GM21360 (cell line): ENCODE measurements around the gene FABP2.
"Not testable (repeated sequence)": the region's sequence is repeated elsewhere in the genome, so short reads cannot be mapped to it uniquely, and the experiment has no call there.

Experiments used
- ATAC-seq: cut with Tn5 transposase; IDR thresholded peaks from one replicate; pipeline ENCODE4 v1.9.1; 2021; ENCODE audit warnings: mild to moderate bottlenecking, moderate library complexity; ENCODE audit not compliant: unreplicated experiment

FABP2 gene

GRCh38 chr4:119313237-119313636 lies 8.7 kb downstream of the FABP2 start:
- ATAC-seq = no peak

- no peak for ATAC-seq
Observed at GRCh38 chr4:119310826-119311225, 11.1 kb downstream of the FABP2 start.

- ATAC-seq = no peak
Observed at GRCh38 chr4:119307606-119308005, 14.3 kb downstream of the FABP2 start.

- ATAC-seq = no peak
Observed at GRCh38 chr4:119304431-119304830, 17.5 kb downstream of the FABP2 start.

- no peak for ATAC-seq
Observed at GRCh38 chr4:119303587-119304305, 18.2 kb downstream of the FABP2 start.

- no peak for ATAC-seq
Observed at GRCh38 chr4:119302073-119302832, 19.7 kb downstream of the FABP2 start.

GRCh38 chr4:119300101-119300978 lies 21.6 kb downstream of the FABP2 start:
- ATAC-seq = peak; percentile 97

GRCh38 chr4:119299741-119300100 lies 22.2 kb downstream of the FABP2 start:
- ATAC-seq = peak; percentile 45

GRCh38 chr4:119299260-119299671 lies 22.7 kb downstream of the FABP2 start:
- no peak for ATAC-seq

- ATAC-seq = no peak
Observed at GRCh38 chr4:119297795-119298194, 24.1 kb downstream of the FABP2 start.

GRCh38 chr4:119296356-119296755 lies 25.6 kb downstream of the FABP2 start:
- ATAC-seq = no peak

GRCh38 chr4:119290598-119290997 lies 31.3 kb downstream of the FABP2 start:
- ATAC-seq = no peak

- no peak for ATAC-seq
Observed at GRCh38 chr4:119289313-119289712, 32.6 kb downstream of the FABP2 start.

- ATAC-seq = no peak
Observed at GRCh38 chr4:119286377-119287002, 35.4 kb downstream of the FABP2 start.

- ATAC-seq = peak; percentile 60
Observed at GRCh38 chr4:119284876-119285780, 36.8 kb downstream of the FABP2 start.

GRCh38 chr4:119281393-119281792 lies 40.5 kb downstream of the FABP2 start:
- no peak for ATAC-seq

GRCh38 chr4:119279945-119280344 lies 42.0 kb downstream of the FABP2 start:
- ATAC-seq = not testable (repeated sequence)

GRCh38 chr4:119279541-119279940 lies 42.4 kb downstream of the FABP2 start:
- ATAC-seq = not testable (repeated sequence)

GRCh38 chr4:119271361-119272085 lies 50.4 kb downstream of the FABP2 start:
- no peak for ATAC-seq
